ENCODE results near the gene NEDD4.
"Not testable (repeated sequence)": the region's sequence is repeated elsewhere in the genome, so short reads cannot be mapped to it uniquely, and the experiment has no call there.

NEDD4 gene

DNA sequence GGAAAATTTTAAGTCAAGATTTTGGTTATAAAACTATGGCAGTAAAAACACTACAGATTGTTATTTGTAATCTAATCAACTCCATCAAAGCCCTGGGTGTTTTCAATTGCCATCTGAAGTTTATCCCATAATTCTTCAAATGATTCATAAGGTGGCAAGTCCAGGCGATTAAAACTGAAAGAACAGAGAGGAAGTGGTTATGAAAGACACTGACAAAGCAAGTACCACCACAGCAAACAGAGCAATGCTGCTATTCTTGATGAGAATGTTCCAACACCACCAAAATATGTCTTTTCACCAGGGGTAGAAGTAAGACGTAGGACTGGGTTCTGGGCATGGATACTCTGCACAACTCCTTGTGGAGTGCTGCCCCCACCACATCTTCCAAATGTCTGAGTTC is 163.6 kb downstream of the NEDD4 start:
- TF ChIP-seq, protein P1, sequence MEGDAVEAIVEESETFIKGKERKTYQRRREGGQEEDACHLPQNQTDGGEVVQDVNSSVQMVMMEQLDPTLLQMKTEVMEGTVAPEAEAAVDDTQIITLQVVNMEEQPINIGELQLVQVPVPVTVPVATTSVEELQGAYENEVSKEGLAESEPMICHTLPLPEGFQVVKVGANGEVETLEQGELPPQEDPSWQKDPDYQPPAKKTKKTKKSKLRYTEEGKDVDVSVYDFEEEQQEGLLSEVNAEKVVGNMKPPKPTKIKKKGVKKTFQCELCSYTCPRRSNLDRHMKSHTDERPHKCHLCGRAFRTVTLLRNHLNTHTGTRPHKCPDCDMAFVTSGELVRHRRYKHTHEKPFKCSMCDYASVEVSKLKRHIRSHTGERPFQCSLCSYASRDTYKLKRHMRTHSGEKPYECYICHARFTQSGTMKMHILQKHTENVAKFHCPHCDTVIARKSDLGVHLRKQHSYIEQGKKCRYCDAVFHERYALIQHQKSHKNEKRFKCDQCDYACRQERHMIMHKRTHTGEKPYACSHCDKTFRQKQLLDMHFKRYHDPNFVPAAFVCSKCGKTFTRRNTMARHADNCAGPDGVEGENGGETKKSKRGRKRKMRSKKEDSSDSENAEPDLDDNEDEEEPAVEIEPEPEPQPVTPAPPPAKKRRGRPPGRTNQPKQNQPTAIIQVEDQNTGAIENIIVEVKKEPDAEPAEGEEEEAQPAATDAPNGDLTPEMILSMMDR (IDR thresholded peaks at IDR 0.05; ENCODE audit: low read depth, low read length): no peak
- Histone ChIP-seq H3K27me3 (no peaks in the 10 kb centered on the region), H3K9me3 (no peaks in the 10 kb centered on the region), H3K4me3 (ENCODE audit: low read depth, low read length) (no peak overlapping the region), H3K4me1 (peaks cover 8% of the 10 kb centered on the region), H3K36me3 (no peaks in the 10 kb centered on the region)
- DNase-seq: no peak

DNA sequence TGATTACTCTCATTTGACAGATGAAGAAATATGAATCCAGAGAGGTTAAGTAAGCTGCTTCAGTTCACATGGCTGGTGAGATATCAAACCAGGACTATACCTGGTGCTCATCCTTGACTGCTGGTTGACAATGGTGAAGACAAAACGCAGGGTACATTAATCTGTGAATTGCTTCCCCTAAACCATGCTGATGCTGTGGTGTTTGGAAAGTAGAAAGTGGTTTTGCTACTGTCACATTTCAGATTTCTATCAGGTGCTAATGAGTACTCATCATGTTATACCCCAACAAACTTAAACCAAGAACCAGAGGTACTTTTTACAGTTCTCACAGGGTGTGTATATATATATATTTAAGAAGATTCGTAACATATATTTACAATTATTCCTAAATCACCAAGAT is 165.5 kb downstream of the NEDD4 start:
- Histone ChIP-seq H3K27me3 (no peaks in the 10 kb centered on the region), H3K36me3 (no peaks in the 10 kb centered on the region), H3K4me1 (peaks cover 8% of the 10 kb centered on the region), H3K9me3 (no peaks in the 10 kb centered on the region), H3K4me3 (ENCODE audit: low read depth, low read length) (no peak overlapping the region)
- DNase-seq: no peak
- TF ChIP-seq, protein P1 (IDR thresholded peaks at IDR 0.05; ENCODE audit: low read depth, low read length): no peak

DNA sequence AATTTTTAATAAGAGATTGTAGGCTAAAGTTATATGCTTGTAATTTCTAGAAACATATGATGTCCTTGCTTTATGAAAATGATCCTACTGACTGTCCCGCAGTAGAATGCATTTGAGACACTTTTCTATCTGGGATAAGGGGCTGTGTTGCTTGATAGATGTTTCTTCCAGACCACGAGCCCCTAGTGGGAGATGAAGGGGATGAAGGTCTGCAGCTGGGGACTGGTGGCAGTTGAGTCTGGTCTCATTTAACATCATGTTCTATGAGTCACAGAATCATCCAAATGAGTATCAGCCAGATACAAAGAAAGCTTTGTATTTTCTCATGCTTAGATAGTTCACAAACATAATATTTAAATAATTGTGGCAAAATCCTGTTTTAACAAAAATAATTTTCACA is 166.2 kb downstream of the NEDD4 start:
- no peaks in the 10 kb centered on the region for H3K36me3 ChIP-seq
- TF ChIP-seq, protein P1 (IDR thresholded peaks at IDR 0.05; ENCODE audit: low read depth, low read length): peak; percentile 32
- H3K27me3 ChIP-seq: no peaks in the 10 kb centered on the region
- DNase-seq: peak; percentile 49
- no peak overlapping the region for H3K4me3 ChIP-seq (ENCODE audit: low read depth, low read length)
- H3K4me1 ChIP-seq: peaks cover 8% of the 10 kb centered on the region
- H3K9me3 ChIP-seq: no peaks in the 10 kb centered on the region

DNA sequence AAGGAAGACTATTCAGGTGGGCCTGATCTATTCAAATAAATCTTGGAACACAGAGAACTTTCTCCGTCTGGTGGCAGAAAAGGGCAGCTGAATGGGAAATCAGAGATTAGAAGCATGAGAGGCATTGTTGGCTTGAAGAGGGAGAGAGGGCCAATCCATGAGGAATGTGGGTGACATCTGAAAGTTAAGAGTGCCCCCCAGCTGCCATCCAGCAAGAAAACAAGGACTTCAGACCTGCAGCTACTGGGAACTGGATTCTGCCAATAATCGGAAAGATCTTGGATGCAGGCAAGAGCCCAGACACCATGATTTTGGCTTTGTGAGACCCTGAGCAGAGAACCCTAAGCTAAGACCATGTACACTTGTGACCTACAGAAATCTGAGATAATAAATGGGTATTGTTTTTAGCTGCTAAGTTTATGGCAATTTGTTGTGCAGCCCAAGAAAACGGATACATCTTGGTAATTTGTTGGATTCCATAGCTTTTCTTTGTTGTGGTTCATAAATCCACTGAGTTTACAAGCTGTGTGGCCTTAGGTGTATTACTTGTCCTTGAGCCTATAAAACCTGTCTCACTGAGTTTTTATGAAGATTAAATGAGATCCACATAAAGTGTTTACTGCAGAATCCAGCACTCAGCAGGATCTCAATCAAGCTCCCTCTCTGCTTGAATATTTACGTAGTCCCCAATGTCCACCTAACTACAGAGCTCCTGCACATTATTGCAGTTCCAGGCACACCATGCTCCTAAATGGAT is 168.4 kb downstream of the NEDD4 start:
- DNase-seq: no peak
- TF ChIP-seq, protein P1 (IDR thresholded peaks at IDR 0.05; ENCODE audit: low read depth, low read length): peak; percentile 14; the same call in 1 of the 2 replicates
- no peaks in the 10 kb centered on the region for H3K36me3 ChIP-seq
- peaks cover 8% of the 10 kb centered on the region for H3K4me1 ChIP-seq
- 0 out of 2 replicates have a peak, but pooled peaks cover 3% of the 10 kb centered on the region for H3K9me3 ChIP-seq
- H3K4me3 ChIP-seq (ENCODE audit: low read depth, low read length): no peak overlapping the region
- H3K27me3 ChIP-seq: no peaks in the 10 kb centered on the region

DNA sequence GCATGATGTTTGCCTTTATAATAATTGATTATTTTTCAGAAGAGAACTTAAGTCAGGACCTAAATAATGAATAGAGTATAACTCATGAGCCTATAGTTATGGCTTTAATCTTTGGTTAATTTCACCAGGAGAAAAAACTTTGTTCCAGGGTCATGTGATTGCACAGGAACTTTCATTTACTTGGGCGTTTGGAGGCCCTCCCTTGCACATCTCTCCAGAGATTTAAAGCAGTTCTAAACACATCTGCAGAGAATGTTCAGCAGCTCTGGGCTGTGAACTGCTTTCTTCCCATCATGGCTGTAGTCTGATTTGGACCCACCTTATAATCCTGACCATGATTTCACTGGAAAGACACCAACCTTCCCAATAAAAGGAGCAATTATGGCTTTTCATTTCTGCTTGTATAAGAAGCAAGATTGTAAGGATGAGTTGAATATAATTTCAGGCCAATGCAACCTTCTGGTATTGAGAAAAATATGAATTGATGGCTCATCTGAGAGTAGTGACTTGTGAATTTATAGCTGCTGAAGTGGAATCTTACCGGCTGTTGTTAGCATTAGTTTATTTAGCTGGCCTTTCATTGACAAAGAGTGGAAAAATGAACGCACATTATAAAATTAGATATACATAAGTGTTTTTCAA is 169.6 kb downstream of the NEDD4 start:
- DNase-seq: no peak
- H3K4me3 ChIP-seq (ENCODE audit: low read depth, low read length): no peak overlapping the region
- no peaks in the 10 kb centered on the region for H3K36me3 ChIP-seq
- TF ChIP-seq, protein P1 (IDR thresholded peaks at IDR 0.05; ENCODE audit: low read depth, low read length): no peak
- no peaks in the 10 kb centered on the region for H3K27me3 ChIP-seq
- peaks cover 18% of the 10 kb centered on the region for H3K4me1 ChIP-seq
- H3K9me3 ChIP-seq: 0 out of 2 replicates have a peak, but pooled peaks cover 3% of the 10 kb centered on the region

DNA sequence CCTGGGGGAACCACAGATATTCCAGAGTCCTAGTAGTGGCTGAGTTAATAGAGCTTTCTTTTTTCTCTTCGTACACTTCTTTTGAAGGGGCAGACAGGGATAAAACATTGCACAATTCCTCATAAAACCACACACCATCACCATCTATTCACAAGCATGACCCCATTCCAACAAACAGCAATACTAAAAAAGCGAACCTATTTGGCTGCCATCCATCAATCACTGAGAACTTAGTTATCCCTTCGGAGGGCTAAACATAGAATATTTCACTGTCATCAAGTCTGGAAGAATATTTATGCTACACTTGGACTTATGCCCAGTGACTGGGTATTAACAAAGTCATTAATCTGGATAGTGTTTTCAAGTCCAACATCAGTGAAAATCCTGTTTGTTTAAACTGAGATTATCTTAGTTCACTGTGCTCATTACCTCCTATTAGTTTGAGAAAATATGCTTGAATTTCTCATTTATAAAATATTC is 170.2 kb downstream of the NEDD4 start:
- 0 out of 2 replicates have a peak, but pooled peaks cover 3% of the 10 kb centered on the region for H3K9me3 ChIP-seq
- DNase-seq: no peak
- no peaks in the 10 kb centered on the region for H3K36me3 ChIP-seq
- TF ChIP-seq, protein P1 (IDR thresholded peaks at IDR 0.05; ENCODE audit: low read depth, low read length): no peak
- H3K4me3 ChIP-seq (ENCODE audit: low read depth, low read length): no peak overlapping the region
- H3K4me1 ChIP-seq: peaks cover 18% of the 10 kb centered on the region
- H3K27me3 ChIP-seq: no peaks in the 10 kb centered on the region

DNA sequence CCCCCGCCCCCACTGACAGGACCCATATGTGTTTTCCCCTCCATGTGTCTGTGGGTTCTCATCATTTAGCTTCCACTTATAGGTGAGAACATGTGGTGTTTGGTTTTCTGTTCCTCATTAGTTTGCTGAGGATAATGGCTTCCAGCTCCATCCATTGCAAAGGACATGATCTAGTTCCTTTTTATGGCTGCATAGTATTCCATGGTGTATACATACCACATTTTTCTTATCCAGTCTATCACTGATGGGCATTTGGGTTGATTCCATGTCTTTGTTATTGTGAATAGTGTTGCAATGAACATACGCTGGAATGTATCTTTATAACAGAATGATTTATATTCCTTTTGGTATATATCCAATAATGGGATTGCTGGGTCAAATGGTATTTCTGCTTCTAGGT is 171.7 kb downstream of the NEDD4 start:
- peaks cover 15% of the 10 kb centered on the region for H3K4me1 ChIP-seq
- H3K36me3 ChIP-seq; DNase-seq; H3K9me3 ChIP-seq; H3K4me3 ChIP-seq (ENCODE audit: low read depth, low read length); H3K27me3 ChIP-seq: not testable (repeated sequence)
